Activated gamma-delta T cell treated with Interleukin-2 at 50 U/mL for 16 hours (primary cell): ENCODE measurements around the gene AP3S1.
"Not testable (repeated sequence)": the region's sequence is repeated elsewhere in the genome, so short reads cannot be mapped to it uniquely, and the experiment has no call there.

ENCODE experiments used
- DNase-seq: peaks from one replicate; pipeline ENCODE4 v3.0.0-alpha.2; 2020

AP3S1 gene

GRCh38 chr5:115841382-115842088, at the start of gene AP3S1, which contains the start of gene ATG12:
TSS of gene AP3S1 (plus strand) at chr5:115841935. CDS start at chr5:115842038, 103 bp downstream.
TSS of gene ATG12 (minus strand) at chr5:115841565. CDS start at chr5:115841552, 13 bp downstream.
- peak; percentile 86 for DNase-seq

DNA sequence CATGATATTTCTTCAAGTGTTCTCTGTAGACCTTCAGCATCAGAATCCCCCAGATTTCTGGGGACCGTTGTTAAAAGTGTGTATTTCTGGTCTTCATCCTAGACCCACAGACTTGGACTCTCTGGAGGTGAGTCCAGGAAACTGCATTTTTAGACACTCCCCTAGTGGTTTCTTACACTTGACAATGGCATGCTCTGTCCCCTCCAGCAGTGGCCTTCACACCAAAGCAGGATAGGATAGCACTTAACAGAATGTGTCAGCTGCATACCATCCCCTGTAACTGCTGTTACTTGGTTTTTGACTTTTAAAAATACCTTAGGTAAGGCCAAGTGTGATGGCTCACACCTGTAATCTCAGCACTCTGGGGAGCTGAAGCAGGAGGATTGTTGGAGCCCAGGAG, 46.0 kb upstream of the AP3S1 start:
- no peak for DNase-seq

DNA sequence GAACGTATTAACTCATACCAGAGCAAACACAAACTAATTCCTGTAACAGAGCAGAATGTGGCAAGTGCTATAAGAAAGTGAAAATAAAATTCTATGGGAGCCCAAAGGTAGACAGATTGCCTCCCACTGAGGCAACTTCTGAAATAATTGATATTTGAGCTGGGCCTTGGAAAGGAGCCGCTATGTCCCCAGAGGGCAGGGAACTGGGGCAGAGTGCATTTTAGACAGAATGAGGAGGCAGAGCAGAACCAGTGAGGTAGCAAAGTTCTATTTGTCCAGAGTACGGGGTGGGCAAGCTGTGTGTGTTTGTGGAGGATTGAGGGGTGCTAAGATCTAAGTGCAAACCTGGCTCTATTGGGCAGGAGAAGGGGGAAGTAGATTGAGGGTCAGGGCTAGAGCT, 45.1 kb upstream of the AP3S1 start:
- no peak for DNase-seq

GRCh38 chr5:115798252-115798651, 43.5 kb upstream of the AP3S1 start:
- DNase-seq, result no peak

- DNase-seq, result no peak
Observed at GRCh38 chr5:115800108-115800507, 41.6 kb upstream of the AP3S1 start.

DNA sequence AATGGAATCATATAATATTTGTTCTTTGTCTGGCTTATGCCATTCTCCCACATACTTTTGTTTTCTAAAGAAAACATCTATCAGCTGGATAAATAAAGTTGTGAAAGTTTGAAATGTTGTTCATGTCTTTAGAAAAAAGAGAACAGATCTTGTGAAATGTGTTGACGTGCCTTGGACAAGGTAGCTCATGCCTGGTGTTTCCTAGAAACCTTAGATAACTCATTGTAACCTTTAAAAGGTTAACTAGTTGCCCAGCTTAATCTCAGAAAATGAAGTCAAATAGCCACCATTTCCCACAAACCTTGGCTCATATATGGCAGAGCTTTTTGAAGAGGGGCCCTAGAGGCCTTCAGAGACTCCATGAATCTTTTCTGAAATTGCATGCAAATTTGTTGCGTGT, 40.6 kb upstream of the AP3S1 start:
- DNase-seq, result no peak

DNA sequence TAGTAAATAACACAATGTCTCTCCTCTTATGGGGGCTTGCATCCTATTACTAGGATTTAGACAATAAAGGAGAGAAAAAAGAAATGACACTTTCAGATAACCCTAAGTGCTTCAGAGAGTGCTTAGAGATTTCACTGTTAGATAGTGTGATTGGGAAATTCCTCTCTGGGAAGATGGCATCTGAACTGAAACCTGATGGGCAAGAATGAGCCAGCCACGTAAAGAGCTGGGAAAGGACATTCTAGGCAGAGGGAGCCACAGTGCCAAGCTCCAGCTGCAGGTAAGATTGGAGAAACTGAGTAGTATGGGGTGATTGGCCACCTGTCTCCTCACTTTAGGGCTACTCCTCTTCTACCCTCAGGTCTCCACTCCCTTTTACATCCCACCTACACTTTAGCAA, 39.8 kb upstream of the AP3S1 start:
- DNase-seq, result no peak

- DNase-seq, result no peak
Observed at GRCh38 chr5:115806986-115807653, 34.6 kb upstream of the AP3S1 start.

- no peak for DNase-seq
Observed at GRCh38 chr5:115807654-115808052, 34.1 kb upstream of the AP3S1 start.

GRCh38 chr5:115808066-115808465, 33.7 kb upstream of the AP3S1 start:
- DNase-seq, result not testable (repeated sequence)

DNA sequence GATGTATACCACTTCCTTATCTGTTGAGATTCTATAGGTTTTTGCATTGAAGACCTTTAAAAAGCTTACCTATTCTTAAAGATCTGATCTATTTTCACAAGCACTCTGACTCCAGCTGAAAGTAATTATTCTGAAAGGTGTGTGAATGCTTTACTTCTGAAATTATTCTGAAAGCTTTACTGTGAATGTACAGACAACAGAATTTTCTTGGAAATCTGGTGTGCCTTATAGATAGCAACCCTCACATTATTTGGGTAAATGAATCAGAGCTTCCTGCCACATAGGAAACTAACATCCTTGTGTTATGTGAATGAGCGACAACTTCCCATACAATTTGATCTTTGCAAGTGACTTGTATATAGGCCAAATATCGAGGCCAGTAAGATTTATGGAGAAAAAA, 31.8 kb upstream of the AP3S1 start:
- no peak for DNase-seq

GRCh38 chr5:115810761-115811160, 31.0 kb upstream of the AP3S1 start:
- DNase-seq, result no peak

- no peak for DNase-seq
Observed at GRCh38 chr5:115811406-115811805, 30.3 kb upstream of the AP3S1 start.

DNA sequence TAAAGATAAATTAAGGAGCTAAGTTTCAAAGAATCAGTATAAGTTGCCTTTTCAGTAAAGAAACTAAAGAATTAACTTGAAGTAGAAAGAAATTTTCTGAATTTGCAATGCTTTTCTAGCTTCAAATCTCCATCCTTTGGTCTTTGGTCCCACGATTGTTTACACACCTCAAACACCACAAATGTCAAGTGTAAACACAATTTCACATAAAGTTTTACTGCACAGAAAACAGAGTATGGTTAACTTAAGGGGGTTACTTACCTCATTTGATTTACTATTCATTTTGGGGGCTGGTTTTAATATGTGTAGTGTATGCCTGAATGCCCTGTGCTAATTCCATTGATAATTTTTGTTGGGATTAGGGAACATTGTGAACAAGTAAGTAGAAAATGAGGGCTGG, 29.4 kb upstream of the AP3S1 start:
- DNase-seq, result no peak

DNA sequence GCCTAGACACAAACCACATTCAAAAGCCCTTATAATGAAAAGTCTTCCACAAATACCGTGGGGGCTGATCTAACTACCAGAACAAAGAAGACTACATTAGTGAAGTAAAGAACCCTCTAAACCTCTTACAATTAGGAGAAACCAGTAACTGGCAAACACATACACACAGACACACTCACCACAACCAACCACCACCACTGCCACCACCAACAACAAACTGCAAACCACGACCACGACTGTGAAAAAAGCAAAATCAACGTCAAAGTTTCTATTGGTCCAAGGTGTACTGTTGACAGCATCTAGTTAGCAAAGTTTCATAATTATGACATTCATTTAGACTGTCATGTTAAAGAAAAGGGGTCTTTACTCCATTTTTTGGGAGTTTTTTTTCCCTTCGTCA, 28.0 kb upstream of the AP3S1 start:
- DNase-seq, result no peak

DNA sequence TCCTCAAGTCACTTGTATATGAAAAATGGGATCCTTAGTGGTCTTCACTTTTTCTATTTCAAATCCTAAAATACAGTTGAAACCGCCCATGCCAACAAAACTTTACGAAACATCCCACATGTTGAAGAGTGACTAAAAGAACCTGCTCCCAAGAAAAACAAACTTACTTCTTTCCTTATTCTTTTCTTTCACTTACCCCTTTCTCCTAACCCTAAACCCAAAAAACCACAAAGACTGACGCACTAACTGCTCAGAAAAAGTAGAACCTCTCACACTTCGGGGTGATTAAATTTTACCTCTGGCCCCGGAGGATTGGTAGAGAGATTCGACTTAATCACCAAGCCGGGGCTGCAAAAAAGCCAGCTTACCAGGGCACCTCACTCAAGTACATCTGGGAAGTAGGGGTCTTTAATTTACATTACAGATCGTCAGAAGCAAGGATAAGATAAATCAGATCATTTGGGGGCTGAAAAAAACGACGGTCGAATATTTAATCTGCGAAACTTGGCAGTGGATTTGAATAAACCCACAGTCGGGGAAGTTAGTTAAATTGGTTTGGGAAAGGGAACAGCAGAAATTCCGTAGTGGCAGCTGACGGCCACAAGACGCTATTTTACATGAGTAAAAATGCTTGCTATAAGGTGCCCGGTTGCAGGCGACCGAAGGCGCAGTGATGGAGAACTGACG, 26.6 kb upstream of the AP3S1 start:
- DNase-seq, result no peak

DNA sequence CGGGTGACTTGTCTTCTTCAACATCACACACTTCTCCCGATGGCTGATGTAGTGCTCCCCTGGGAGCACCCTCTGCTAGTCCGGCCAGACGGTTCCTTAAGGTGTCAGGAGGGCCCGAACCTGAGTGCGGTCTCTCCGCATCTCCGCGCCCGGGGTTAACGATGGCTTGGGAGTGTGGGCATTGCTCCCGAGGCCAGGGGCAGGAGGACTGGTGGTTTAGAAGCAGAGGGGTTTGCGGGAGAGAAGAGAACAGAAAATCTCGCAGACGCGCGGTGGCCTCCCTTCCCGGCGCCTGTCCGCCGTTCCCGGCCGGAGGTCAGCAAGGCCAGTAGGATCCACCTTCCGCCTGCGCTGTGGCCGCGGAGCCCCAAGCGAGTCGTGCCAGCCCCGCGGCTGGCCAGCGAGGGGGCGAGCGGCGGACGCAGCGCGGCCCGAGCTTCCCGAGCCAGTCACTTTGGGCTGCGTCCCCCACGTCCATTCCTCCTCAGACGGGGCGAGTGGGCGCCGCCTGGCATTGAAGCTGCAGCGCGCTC, 26.0 kb upstream of the AP3S1 start:
- no peak for DNase-seq

GRCh38 chr5:115816226-115817081, 25.3 kb upstream of the AP3S1 start, which contains the start of gene CDO1:
TSS of gene CDO1 (minus strand) at chr5:115816659. CDS start at chr5:115816397, 262 bp downstream.
- DNase-seq, result peak; percentile 7

DNA sequence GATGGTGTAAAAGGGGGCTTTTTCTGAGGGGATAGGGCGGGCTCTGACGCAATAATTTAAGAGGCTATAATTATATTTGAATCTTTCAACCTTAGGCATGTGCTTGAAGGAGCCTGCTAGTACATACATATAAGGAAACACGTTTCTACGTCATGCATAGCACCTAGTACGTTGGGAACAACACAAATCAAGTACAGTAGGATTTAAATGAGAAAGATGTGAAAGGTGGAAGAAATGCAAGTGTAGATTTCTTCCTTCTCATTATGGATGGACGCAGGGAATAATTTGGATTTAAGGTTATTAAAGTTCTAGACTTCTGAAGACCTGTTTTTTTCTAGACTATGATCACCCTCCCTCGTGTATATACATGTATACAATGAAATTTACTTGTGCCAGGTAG, 24.3 kb upstream of the AP3S1 start:
- no peak for DNase-seq

DNA sequence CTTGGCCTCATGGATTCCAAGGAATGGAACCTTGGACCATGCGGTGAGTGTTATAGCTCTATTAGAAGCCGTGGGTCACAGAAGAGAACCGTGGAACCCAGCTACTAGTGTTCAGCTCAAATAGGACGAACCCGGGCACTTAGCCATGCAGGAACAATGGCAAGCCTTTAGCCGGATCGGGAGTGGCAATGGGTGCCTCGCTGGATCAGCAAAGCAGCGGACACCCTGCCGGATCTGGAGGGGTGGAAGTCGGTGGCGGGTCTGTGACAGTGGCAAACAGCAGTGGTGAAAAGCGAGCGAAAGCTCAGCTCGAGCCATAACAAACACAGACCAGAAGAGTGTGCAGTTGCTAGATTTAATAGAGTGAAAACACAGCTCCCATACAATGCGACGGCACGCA, 22.9 kb upstream of the AP3S1 start:
- no peak for DNase-seq

- DNase-seq, result no peak
Observed at GRCh38 chr5:115820846-115821245, 20.9 kb upstream of the AP3S1 start.

GRCh38 chr5:115824983-115825382, 16.8 kb upstream of the AP3S1 start:
- DNase-seq, result not testable (repeated sequence)

GRCh38 chr5:115825948-115826347, 15.8 kb upstream of the AP3S1 start:
- no peak for DNase-seq
